H1 (cell line): ENCODE results near the gene SMAP1.

Source experiments
- CREB1 ChIP-seq: IDR thresholded peaks from 2 replicates; pipeline ENCODE4 v1.6.1; 2012; ENCODE audit warnings: inconsistent platforms
- EGR1 ChIP-seq: IDR thresholded peaks from 2 replicates; pipeline ENCODE4 v1.6.1; 2011; ENCODE audit warnings: low read depth, low read length, borderline replicate concordance
- EZH2 ChIP-seq: fragments of 200-600 bp; sonication (generic); IDR thresholded peaks from 2 replicates; pipeline ENCODE4 v1.7.1; 2012; ENCODE audit warnings: low read depth, mild to moderate bottlenecking, moderate library complexity, low read length, inconsistent platforms; ENCODE audit not compliant: severe bottlenecking
- POLR2A ChIP-seq, 2 experiments: IDR thresholded peaks; 1 replicate in 1 of 2; 2 replicates in 1 of 2; pipeline ENCODE4 v1.6.1; 2011; ENCODE audit warnings: low read depth in 2 of 2, low read length in 2 of 2, mild to moderate bottlenecking in 2 of 2; ENCODE audit errors: control extremely low read depth in 1 of 2
- POLR2AphosphoS5 ChIP-seq: IDR thresholded peaks from 2 replicates; pipeline ENCODE4 v1.6.1; 2011; ENCODE audit warnings: low read depth, low read length
- YY1 ChIP-seq: IDR thresholded peaks from 2 replicates; pipeline ENCODE4 v1.6.1; 2011; ENCODE audit warnings: low read depth, mild to moderate bottlenecking, low read length
- TF ChIP-seq, protein P1 (sequence below), 3 experiments: IDR thresholded peaks; 1 replicate in 2 of 3; 2 replicates in 1 of 3; pipeline versions ENCODE4 v1.5.1 to v1.6.1; 2011; ENCODE audit warnings: low read length in 3 of 3, mild to moderate bottlenecking in 3 of 3, inconsistent platforms in 2 of 3, low read depth in 1 of 3, moderate library complexity in 1 of 3; ENCODE audit not compliant: insufficient read depth in 1 of 3; ENCODE audit errors: control extremely low read depth in 1 of 3

DNA sequence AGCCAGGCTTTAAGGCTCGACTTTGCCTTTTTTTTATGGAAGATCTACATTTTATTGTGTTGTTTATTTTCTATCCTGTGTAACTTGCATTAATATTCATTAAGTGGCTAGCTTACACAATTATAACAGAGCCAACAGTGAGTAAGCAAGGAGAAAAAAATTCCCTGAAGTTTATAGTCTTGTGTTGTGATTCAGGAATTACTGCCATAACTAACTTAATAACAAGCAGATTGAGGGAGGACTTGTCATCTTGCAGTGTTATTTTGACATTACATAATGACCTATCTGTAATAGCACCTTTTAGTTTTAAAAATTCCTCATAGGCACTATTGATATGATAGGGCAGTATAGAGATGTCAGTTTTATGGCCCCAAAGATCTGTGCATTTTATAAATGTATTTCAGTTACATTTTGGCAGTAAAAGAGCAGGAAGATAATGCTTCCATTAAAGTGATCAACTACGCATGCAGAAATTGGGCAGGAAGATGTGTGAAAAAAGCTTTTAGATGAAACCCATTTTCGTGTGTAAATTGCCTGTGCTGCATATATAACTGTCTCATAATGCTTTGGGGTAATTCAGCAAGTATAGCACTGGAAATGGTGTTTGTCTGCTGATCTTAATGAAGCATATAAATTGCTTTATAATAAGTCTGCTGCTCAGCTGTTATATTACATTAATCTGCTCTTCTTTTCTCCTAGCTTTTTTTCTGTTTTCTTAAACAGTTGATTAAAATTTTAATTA, 123.0 kb downstream of the SMAP1 start:
- no peak for TF ChIP-seq CREB1
- TF ChIP-seq YY1 = no peak
- TF ChIP-seq POLR2A (IDR thresholded peaks at IDR 0.05; ENCODE audit: control extremely low read depth in 1 of 2, low read depth in 2 of 2, low read length in 2 of 2) = no peak
- TF ChIP-seq POLR2AphosphoS5 = no peak
- TF ChIP-seq, protein P1, sequence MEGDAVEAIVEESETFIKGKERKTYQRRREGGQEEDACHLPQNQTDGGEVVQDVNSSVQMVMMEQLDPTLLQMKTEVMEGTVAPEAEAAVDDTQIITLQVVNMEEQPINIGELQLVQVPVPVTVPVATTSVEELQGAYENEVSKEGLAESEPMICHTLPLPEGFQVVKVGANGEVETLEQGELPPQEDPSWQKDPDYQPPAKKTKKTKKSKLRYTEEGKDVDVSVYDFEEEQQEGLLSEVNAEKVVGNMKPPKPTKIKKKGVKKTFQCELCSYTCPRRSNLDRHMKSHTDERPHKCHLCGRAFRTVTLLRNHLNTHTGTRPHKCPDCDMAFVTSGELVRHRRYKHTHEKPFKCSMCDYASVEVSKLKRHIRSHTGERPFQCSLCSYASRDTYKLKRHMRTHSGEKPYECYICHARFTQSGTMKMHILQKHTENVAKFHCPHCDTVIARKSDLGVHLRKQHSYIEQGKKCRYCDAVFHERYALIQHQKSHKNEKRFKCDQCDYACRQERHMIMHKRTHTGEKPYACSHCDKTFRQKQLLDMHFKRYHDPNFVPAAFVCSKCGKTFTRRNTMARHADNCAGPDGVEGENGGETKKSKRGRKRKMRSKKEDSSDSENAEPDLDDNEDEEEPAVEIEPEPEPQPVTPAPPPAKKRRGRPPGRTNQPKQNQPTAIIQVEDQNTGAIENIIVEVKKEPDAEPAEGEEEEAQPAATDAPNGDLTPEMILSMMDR (IDR thresholded peaks at IDR 0.05; ENCODE audit: control extremely low read depth in 1 of 3, insufficient read depth in 1 of 3, low read depth in 1 of 3, low read length in 3 of 3) = no peak
- TF ChIP-seq EGR1 = no peak
- TF ChIP-seq EZH2 = no peak
